ENCODE data around the gene CCDC63.
A peak's percentile ranks its signal among the peaks of the same experiment; 100 is the strongest.
"Not testable (repeated sequence)": the region's sequence is repeated elsewhere in the genome, so short reads cannot be mapped to it uniquely, and the experiment has no call there.

Gene CCDC63

GRCh38 chr12:110927546-110927945, 80.8 kb downstream of the CCDC63 start:
- no peak for DNase-seq

GRCh38 chr12:110928700-110929099, 81.9 kb downstream of the CCDC63 start:
- no peak for DNase-seq

- DNase-seq = no peak
Measured at GRCh38 chr12:110929818-110930217, 83.0 kb downstream of the CCDC63 start.

GRCh38 chr12:110930348-110931314, 83.8 kb downstream of the CCDC63 start:
- DNase-seq = no peak

GRCh38 chr12:110931315-110931728, 84.5 kb downstream of the CCDC63 start:
- DNase-seq = no peak

- DNase-seq = no peak
Measured at GRCh38 chr12:110932046-110932445, 85.3 kb downstream of the CCDC63 start.

GRCh38 chr12:110933326-110933974, 86.7 kb downstream of the CCDC63 start:
- DNase-seq = no peak

- no peak for DNase-seq
Measured at GRCh38 chr12:110934093-110934852, 87.5 kb downstream of the CCDC63 start.

GRCh38 chr12:110935588-110935987, 88.8 kb downstream of the CCDC63 start:
- DNase-seq = no peak

GRCh38 chr12:110936367-110937103, 89.7 kb downstream of the CCDC63 start:
- DNase-seq = no peak

GRCh38 chr12:110937104-110937641, 90.4 kb downstream of the CCDC63 start:
- peak; percentile 82 for DNase-seq

- no peak for DNase-seq
Measured at GRCh38 chr12:110940296-110940695, 93.5 kb downstream of the CCDC63 start.

GRCh38 chr12:110940933-110941332, 94.1 kb downstream of the CCDC63 start:
- DNase-seq = no peak

- no peak for DNase-seq
Measured at GRCh38 chr12:110941391-110941790, 94.6 kb downstream of the CCDC63 start.

- DNase-seq = no peak
Measured at GRCh38 chr12:110943373-110943772, 96.6 kb downstream of the CCDC63 start.

GRCh38 chr12:110948041-110948440, 101.3 kb downstream of the CCDC63 start:
- DNase-seq = no peak

GRCh38 chr12:110950466-110950865, 103.7 kb downstream of the CCDC63 start:
- DNase-seq = not testable (repeated sequence)

- DNase-seq = not testable (repeated sequence)
Measured at GRCh38 chr12:110950867-110951266, 104.1 kb downstream of the CCDC63 start.
